HEK293 (cell line): Measurements from ENCODE around the gene SF3B2.

ENCODE experiments used
- CTCF ChIP-seq: fragments of 450-650 bp; formaldehyde crosslinking; IDR thresholded peaks from 2 replicates; pipeline ENCODE4 v1.5.1; 2016; ENCODE audit warnings: missing biosample characterization, missing genetic modification characterization
- SALL2 ChIP-seq: fragments of 450-650 bp; formaldehyde crosslinking; IDR thresholded peaks from 2 replicates; pipeline ENCODE4 v1.5.0; 2017; ENCODE audit warnings: missing biosample characterization, mild to moderate bottlenecking, missing genetic modification characterization, borderline replicate concordance
- TCF7L2 ChIP-seq: IDR thresholded peaks from 2 replicates; pipeline ENCODE4 v1.6.1; 2011; ENCODE audit warnings: low read depth, mild to moderate bottlenecking, inconsistent platforms, low read length, moderate library complexity, borderline replicate concordance
- ZBTB11 ChIP-seq: fragments of 450-650 bp; formaldehyde crosslinking; conservative IDR thresholded peaks from 2 replicates; pipeline ENCODE4 v1.5.1; 2016; ENCODE audit warnings: low read depth, missing biosample characterization, missing genetic modification characterization
- ZNF404 ChIP-seq: fragments of 450-650 bp; formaldehyde crosslinking; IDR thresholded peaks from 2 replicates; pipeline ENCODE4 v1.5.1; 2017; ENCODE audit warnings: missing biosample characterization, missing genetic modification characterization
- ZNF837 ChIP-seq: fragments of 450-650 bp; formaldehyde crosslinking; IDR thresholded peaks from 2 replicates; pipeline ENCODE4 v1.5.1; 2016; ENCODE audit warnings: missing biosample characterization, missing genetic modification characterization
- ZSCAN23 ChIP-seq: fragments of 450-650 bp; formaldehyde crosslinking; IDR thresholded peaks from 2 replicates; pipeline ENCODE4 v1.5.1; 2016; ENCODE audit warnings: missing biosample characterization, missing genetic modification characterization
- ZXDB ChIP-seq: fragments of 450-650 bp; formaldehyde crosslinking; IDR thresholded peaks from 2 replicates; pipeline ENCODE4 v1.5.1; 2016; ENCODE audit warnings: missing biosample characterization, missing genetic modification characterization

DNA sequence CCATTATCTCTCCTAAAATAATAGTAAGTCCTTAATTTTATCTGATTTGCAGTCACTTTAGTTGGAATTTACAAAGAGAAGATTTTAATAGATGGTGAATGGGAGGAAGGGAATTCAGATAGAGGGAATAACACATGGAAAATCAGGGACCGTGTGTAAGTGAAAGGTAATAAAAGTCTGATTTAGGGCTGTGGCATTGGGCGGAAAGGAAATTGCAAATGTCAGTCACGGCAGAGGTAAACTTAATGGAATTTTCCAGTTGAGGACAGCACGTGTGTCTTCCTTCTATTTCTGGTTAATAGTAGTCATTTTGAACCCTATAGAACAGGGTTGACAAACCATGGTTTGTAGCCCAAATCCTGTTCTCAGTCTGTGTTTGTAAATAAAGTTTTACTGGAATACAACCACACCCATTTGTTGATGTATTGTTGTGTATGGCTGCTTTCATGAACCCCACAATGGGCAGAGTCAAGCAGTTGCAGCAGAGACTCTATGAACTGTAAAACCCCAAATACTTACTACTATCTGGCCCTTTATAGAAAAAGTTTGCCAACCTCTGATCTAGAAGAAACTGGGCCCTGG lies 52.0 kb downstream of the SF3B2 start:
- TF ChIP-seq CTCF, result no peak
- no peak for TF ChIP-seq ZNF404
- no peak for TF ChIP-seq TCF7L2
- no peak for TF ChIP-seq ZXDB (tag by site-specific recombination)
- no peak for TF ChIP-seq ZSCAN23
- TF ChIP-seq ZBTB11 (tag by site-specific recombination), result no peak
- no peak for TF ChIP-seq ZNF837 (tag by site-specific recombination)
- TF ChIP-seq SALL2, result no peak
